BE2C (cell line): ENCODE data around the gene CD164L2.

Experiments
- DNase-seq: peaks from one replicate; pipeline ENCODE4 v3.0.0-alpha.2; 2020
- H3K27me3 ChIP-seq: fragments of 250-450 bp; sonication (Bioruptor Pico); 2 replicates; pipeline ENCODE4 v1.5.1; 2020; ENCODE audit warnings: mild to moderate bottlenecking
- H3K36me3 ChIP-seq: fragments of 250-450 bp; sonication (Bioruptor Pico); 2 replicates; pipeline ENCODE4 v1.5.1; 2020; ENCODE audit warnings: mild to moderate bottlenecking
- H3K4me1 ChIP-seq: fragments of 250-450 bp; sonication (Bioruptor Pico); 2 replicates; pipeline ENCODE4 v1.5.1; 2020
- H3K4me3 ChIP-seq: 2 replicates; pipeline ENCODE4 v1.5.1; 2011; ENCODE audit warnings: low read depth, low read length
- H3K9me3 ChIP-seq: fragments of 250-450 bp; sonication (Bioruptor Pico); 2 replicates; pipeline ENCODE4 v1.5.1; 2020
- CTCF ChIP-seq: IDR thresholded peaks from 2 replicates; pipeline ENCODE4 v1.5.1; 2012; ENCODE audit warnings: mild to moderate bottlenecking, low read depth, low read length

CD164L2 gene

GRCh38 chr1:27348861-27349783 is 34.0 kb downstream of the CD164L2 start:
- Histone ChIP-seq H3K4me1 (no peaks in the 10 kb centered on the region), H3K9me3 (no peaks in the 10 kb centered on the region), H3K27me3 (no peaks in the 10 kb centered on the region), H3K36me3 (no peaks in the 10 kb centered on the region), H3K4me3 (peak overlapping the region; percentile 48)
- TF ChIP-seq CTCF: no peak
- DNase-seq: peak; percentile 41

GRCh38 chr1:27346991-27347624 is 36.0 kb downstream of the CD164L2 start:
- Histone ChIP-seq H3K36me3 (no peaks in the 10 kb centered on the region), H3K9me3 (no peaks in the 10 kb centered on the region), H3K4me1 (no peaks in the 10 kb centered on the region), H3K27me3 (no peaks in the 10 kb centered on the region), H3K4me3 (no peak overlapping the region)
- no peak for DNase-seq
- no peak for TF ChIP-seq CTCF

- Histone ChIP-seq H3K9me3 (no peaks in the 10 kb centered on the region), H3K27me3 (no peaks in the 10 kb centered on the region), H3K36me3 (no peaks in the 10 kb centered on the region), H3K4me1 (no peaks in the 10 kb centered on the region), H3K4me3 (no peak overlapping the region)
- no peak for TF ChIP-seq CTCF
- DNase-seq: no peak
Measured at GRCh38 chr1:27346357-27346756, 36.8 kb downstream of the CD164L2 start.

GRCh38 chr1:27345272-27345671 is 37.9 kb downstream of the CD164L2 start:
- no peaks in the 10 kb centered on the region for H3K9me3 ChIP-seq
- H3K4me3 ChIP-seq: no peak overlapping the region
- no peaks in the 10 kb centered on the region for H3K36me3 ChIP-seq
- no peaks in the 10 kb centered on the region for H3K27me3 ChIP-seq
- DNase-seq: no peak
- no peaks in the 10 kb centered on the region for H3K4me1 ChIP-seq
- TF ChIP-seq CTCF: no peak

GRCh38 chr1:27343639-27344025 is 39.5 kb downstream of the CD164L2 start:
- no peaks in the 10 kb centered on the region for H3K36me3 ChIP-seq
- no peak for DNase-seq
- H3K27me3 ChIP-seq: no peaks in the 10 kb centered on the region
- no peak overlapping the region for H3K4me3 ChIP-seq
- H3K4me1 ChIP-seq: no peaks in the 10 kb centered on the region
- no peak for TF ChIP-seq CTCF
- H3K9me3 ChIP-seq: no peaks in the 10 kb centered on the region
